22Rv1 (cell line): Measurements from ENCODE around the gene NEB.

Experiments
- H3K27ac ChIP-seq: fragments of 450-650 bp; 2 replicates; pipeline ENCODE4 v1.5.1; 2017
- CTCF ChIP-seq: fragments of 450-650 bp; IDR thresholded peaks from 2 replicates; pipeline ENCODE4 v1.5.1; 2017; ENCODE audit warnings: mild to moderate bottlenecking
- ZFX ChIP-seq: fragments of 450-650 bp; IDR thresholded peaks from 2 replicates; pipeline ENCODE4 v1.6.1; 2017; ENCODE audit warnings: antibody characterized with exemption, borderline replicate concordance

Gene NEB

GRCh38 chr2:151534001-151534400, 200.3 kb downstream of the NEB start:
- TF ChIP-seq ZFX (no peak), CTCF (no peak)
- no peak overlapping the region for H3K27ac ChIP-seq

- no peak for TF ChIP-seq CTCF
- TF ChIP-seq ZFX = no peak
- H3K27ac ChIP-seq = no peak overlapping the region
Observed at GRCh38 chr2:151533127-151533526, 201.1 kb downstream of the NEB start.

- no peak for TF ChIP-seq CTCF
- no peak for TF ChIP-seq ZFX
Observed at GRCh38 chr2:151526572-151527090, 207.6 kb downstream of the NEB start.

GRCh38 chr2:151525821-151526373, 208.4 kb downstream of the NEB start:
- H3K27ac ChIP-seq = no peak overlapping the region
- TF ChIP-seq CTCF (no peak), ZFX (no peak)

More at GRCh38 chr2:151526572-151527090, 207.6 kb downstream of the NEB start:
- H3K27ac ChIP-seq = no peak overlapping the region

- TF ChIP-seq ZFX (no peak), CTCF (no peak)
- no peak overlapping the region for H3K27ac ChIP-seq
Observed at GRCh38 chr2:151523850-151524249, 210.4 kb downstream of the NEB start.

GRCh38 chr2:151522556-151522955, 211.7 kb downstream of the NEB start:
- no peak overlapping the region for H3K27ac ChIP-seq

More at GRCh38 chr2:151522556-151522955, 211.7 kb downstream of the NEB start:
- TF ChIP-seq CTCF = no peak
- no peak for TF ChIP-seq ZFX
